ENCODE results near the gene CDK10.

GRCh38 chr16:89667633-89668032 is 18.9 kb upstream of the CDK10 start:
- TF ChIP-seq POLR2A (IDR thresholded peaks at IDR 0.05) (no peak), CTCF (IDR thresholded peaks at IDR 0.05) (no peak), EP300 (IDR thresholded peaks at IDR 0.05) (no peak), POLR2AphosphoS5 (IDR thresholded peaks at IDR 0.05) (no peak)

All from suprapubic skin (tissue), 4 donors.